ENCODE data around the gene OCSTAMP. TPM values are rescaled to one million over a fixed set of nuclear protein-coding genes. Genes with fewer than 3 reads are reported as not detected.

OCSTAMP gene
- total and polyA plus RNA-seq, 5 experiments from 2014 or later, result not detected

- Mint-ChIP-seq H3K36me3 (no peaks in the 10 kb centered on the region), H3K27ac (no peak overlapping the region), H3K4me3 (no peak overlapping the region), H3K4me1 (no peaks in the 10 kb centered on the region), H3K27me3 (peaks cover 0 to 17% (median 9%) of the 10 kb centered on the region in 5 donors), H3K9me3 (peaks cover 0 to 2% (median 0%) of the 10 kb centered on the region in 9 donors)
- POLR2A ChIA-PET, result no interaction called here
- ATAC-seq (no peak), DNase-seq (no peak)
These were observed 32.2 kb upstream of the OCSTAMP start for GRCh38 chr20:46582648-46583047.

GRCh38 chr20:46581391-46581790, 30.9 kb upstream of the OCSTAMP start:
- H3K4me3 Mint-ChIP-seq, result no peak overlapping the region
- POLR2A ChIA-PET, result no interaction called here
- no peak overlapping the region for H3K27ac Mint-ChIP-seq
- H3K4me1 Mint-ChIP-seq, result no peaks in the 10 kb centered on the region
- H3K9me3 Mint-ChIP-seq, result peaks cover 0 to 2% (median 0%) of the 10 kb centered on the region in 9 donors
- peaks cover 0 to 17% (median 9%) of the 10 kb centered on the region in 5 donors for H3K27me3 Mint-ChIP-seq
- H3K36me3 Mint-ChIP-seq, result no peaks in the 10 kb centered on the region
- no peak for DNase-seq
- no peak for ATAC-seq

DNA sequence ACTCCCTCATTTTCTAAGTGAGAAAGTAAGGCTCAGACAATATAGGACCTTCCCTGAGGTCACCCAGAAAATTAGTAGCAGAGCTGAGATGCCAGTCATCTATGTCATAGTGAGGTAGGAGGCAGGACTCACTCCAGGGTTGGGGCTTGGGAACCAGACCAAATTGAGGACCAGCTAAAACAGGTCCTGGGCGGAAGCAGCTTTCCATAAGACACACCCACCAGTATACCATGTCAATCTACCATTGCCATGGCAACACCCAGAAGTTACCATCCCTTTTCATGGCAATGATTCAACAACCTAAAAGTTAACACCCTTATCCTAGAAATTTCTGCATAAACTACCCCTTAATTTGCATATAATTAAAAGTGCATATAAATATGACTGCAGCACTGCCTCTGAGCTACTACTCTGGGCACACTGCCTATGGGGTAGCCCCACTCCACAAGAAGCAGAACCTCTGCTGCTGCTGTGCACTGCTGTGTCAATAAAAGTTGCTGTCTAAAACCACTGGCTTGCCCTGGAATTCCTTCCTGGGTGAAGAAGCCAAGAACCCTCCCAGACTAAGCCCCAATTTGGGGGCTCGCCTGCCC, 30.3 kb upstream of the OCSTAMP start:
- POLR2A ChIA-PET, result no interaction called here
- Mint-ChIP-seq H3K27me3 (peaks cover 0 to 17% (median 9%) of the 10 kb centered on the region in 5 donors), H3K4me3 (no peak overlapping the region), H3K4me1 (no peaks in the 10 kb centered on the region), H3K9me3 (peaks cover 0 to 2% (median 0%) of the 10 kb centered on the region in 9 donors), H3K36me3 (no peaks in the 10 kb centered on the region), H3K27ac (no peak overlapping the region)
- no peak for DNase-seq
- no peak for ATAC-seq

- no peak for DNase-seq
- peaks cover 0 to 17% (median 10%) of the 10 kb centered on the region in 5 donors for H3K27me3 Mint-ChIP-seq
- H3K36me3 Mint-ChIP-seq, result no peaks in the 10 kb centered on the region
- H3K9me3 Mint-ChIP-seq, result peaks cover 0 to 2% (median 0%) of the 10 kb centered on the region in 9 donors
- no peaks in the 10 kb centered on the region for H3K4me1 Mint-ChIP-seq
- ATAC-seq, result no peak
- POLR2A ChIA-PET, result no interaction called here
- H3K27ac Mint-ChIP-seq, result no peak overlapping the region
- no peak overlapping the region for H3K4me3 Mint-ChIP-seq
These were observed 28.3 kb upstream of the OCSTAMP start for GRCh38 chr20:46578745-46579144.

GRCh38 chr20:46576774-46577395, 26.4 kb upstream of the OCSTAMP start:
- no peak for DNase-seq
- POLR2A ChIA-PET, result no interaction called here
- ATAC-seq, result no peak
- no peaks in the 10 kb centered on the region for H3K4me1 Mint-ChIP-seq
- H3K9me3 Mint-ChIP-seq, result peaks cover 0 to 2% (median 0%) of the 10 kb centered on the region in 9 donors
- peaks cover 0 to 25% (median 11%) of the 10 kb centered on the region in 5 donors for H3K27me3 Mint-ChIP-seq
- no peaks in the 10 kb centered on the region for H3K36me3 Mint-ChIP-seq
- H3K27ac Mint-ChIP-seq, result no peak overlapping the region
- no peak overlapping the region for H3K4me3 Mint-ChIP-seq

DNA sequence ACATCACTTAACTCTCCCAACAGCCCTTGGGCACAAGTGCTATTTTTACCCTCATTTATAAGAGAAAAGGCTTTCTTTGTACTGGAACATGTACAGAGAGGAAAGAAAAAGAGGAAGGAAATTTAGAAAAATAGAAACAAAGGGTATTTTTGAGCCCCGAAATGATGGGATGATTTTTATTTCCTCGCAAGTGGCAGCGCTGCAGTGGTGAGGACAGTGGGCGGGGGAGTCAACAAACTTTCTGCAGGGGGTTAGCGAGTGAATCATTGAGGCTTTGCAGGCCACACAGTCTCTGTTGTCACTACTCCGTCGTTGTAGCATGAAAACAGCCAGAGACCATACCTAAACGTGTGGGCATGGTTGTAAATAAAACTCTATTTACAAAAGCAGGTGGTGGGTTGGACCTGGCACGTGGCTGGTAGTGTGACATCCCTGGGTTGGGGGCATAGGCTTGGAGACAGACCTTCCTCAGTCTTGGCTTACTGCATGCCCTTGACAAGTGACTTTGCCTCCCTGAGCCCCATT, 25.5 kb upstream of the OCSTAMP start:
- POLR2A ChIA-PET, result no interaction called here
- H3K36me3 Mint-ChIP-seq, result no peaks in the 10 kb centered on the region
- H3K9me3 Mint-ChIP-seq, result no peaks in the 10 kb centered on the region
- no peak for DNase-seq
- ATAC-seq, result no peak
- H3K27me3 Mint-ChIP-seq, result peaks cover 0 to 19% (median 8%) of the 10 kb centered on the region in 5 donors
- no peak overlapping the region for H3K4me3 Mint-ChIP-seq
- H3K27ac Mint-ChIP-seq, result no peak overlapping the region
- H3K4me1 Mint-ChIP-seq, result no peaks in the 10 kb centered on the region

DNA sequence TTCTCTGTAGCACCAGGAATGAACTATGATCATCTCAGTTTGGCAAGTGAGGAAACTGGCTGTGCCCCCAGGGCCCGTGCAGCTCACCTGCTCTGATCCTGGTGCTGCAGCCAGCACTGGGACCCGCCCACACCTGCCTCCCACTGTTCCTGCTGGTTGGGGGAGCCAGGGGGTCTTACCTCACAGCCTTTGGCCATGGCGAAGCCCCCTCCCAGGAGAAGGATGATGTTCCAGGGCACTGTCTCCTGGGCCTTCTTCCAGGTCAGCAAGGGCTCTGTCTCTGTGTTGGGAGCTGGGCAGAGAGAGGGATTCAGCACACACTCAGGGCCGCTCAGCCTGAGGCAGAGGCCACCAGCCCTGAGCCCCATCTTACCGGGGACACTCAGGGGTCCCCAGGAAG, 24.9 kb upstream of the OCSTAMP start:
- no peaks in the 10 kb centered on the region for H3K9me3 Mint-ChIP-seq
- peaks cover 0 to 19% (median 6%) of the 10 kb centered on the region in 5 donors for H3K27me3 Mint-ChIP-seq
- POLR2A ChIA-PET, result no interaction called here
- H3K4me3 Mint-ChIP-seq, result no peak overlapping the region
- ATAC-seq, result no peak
- no peak for DNase-seq
- no peaks in the 10 kb centered on the region for H3K4me1 Mint-ChIP-seq
- no peak overlapping the region for H3K27ac Mint-ChIP-seq
- no peaks in the 10 kb centered on the region for H3K36me3 Mint-ChIP-seq

- ATAC-seq (no peak), DNase-seq (no peak)
- Mint-ChIP-seq H3K27me3 (peaks cover 0 to 13% (median 6%) of the 10 kb centered on the region in 5 donors), H3K9me3 (no peaks in the 10 kb centered on the region), H3K36me3 (no peaks in the 10 kb centered on the region), H3K4me1 (no peaks in the 10 kb centered on the region), H3K4me3 (no peak overlapping the region), H3K27ac (no peak overlapping the region)
- POLR2A ChIA-PET, result no interaction called here
These were observed 23.5 kb upstream of the OCSTAMP start for GRCh38 chr20:46573788-46574584.

DNA sequence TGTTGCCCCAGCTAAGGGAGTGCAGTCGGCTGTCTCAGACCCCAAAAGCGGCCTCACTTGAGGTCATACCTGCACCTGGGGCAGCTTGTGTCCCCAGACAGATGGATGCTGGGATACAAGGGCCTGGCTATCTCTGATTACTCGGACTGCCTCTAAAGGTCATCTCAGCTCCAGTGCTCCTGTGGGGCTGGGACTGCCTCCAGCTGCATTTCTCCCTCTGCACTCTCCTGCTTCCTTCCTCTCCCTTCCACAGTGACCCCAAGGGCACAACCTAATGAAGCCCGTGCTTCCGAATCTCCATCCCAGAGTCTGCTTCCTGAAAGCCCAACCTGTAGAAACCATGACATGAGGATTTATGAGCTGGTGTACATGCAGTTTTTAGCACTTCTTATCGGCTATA, 22.8 kb upstream of the OCSTAMP start:
- Mint-ChIP-seq H3K9me3 (no peaks in the 10 kb centered on the region), H3K4me1 (no peaks in the 10 kb centered on the region), H3K27ac (no peak overlapping the region), H3K36me3 (no peaks in the 10 kb centered on the region), H3K4me3 (no peak overlapping the region), H3K27me3 (peaks cover 0 to 12% (median 3%) of the 10 kb centered on the region in 5 donors)
- DNase-seq, result no peak
- POLR2A ChIA-PET, result no interaction called here
- ATAC-seq, result no peak

GRCh38 chr20:46572790-46573189, 22.3 kb upstream of the OCSTAMP start:
- POLR2A ChIA-PET, result no interaction called here
- H3K36me3 Mint-ChIP-seq, result no peaks in the 10 kb centered on the region

GRCh38 chr20:46572153-46572552, 21.7 kb upstream of the OCSTAMP start:
- Mint-ChIP-seq H3K27ac (no peak overlapping the region), H3K9me3 (no peaks in the 10 kb centered on the region), H3K27me3 (peaks cover 7 to 13% (median 9%) of the 10 kb centered on the region in 5 donors), H3K4me1 (no peaks in the 10 kb centered on the region), H3K36me3 (no peaks in the 10 kb centered on the region), H3K4me3 (no peak overlapping the region)
- ATAC-seq (no peak), DNase-seq (no peak)
- POLR2A ChIA-PET, result no interaction called here

More at GRCh38 chr20:46572790-46573189, 22.3 kb upstream of the OCSTAMP start:
- Mint-ChIP-seq H3K27ac (no peak overlapping the region), H3K4me3 (no peak overlapping the region), H3K4me1 (no peaks in the 10 kb centered on the region), H3K27me3 (peaks cover 2 to 10% (median 3%) of the 10 kb centered on the region in 5 donors), H3K9me3 (no peaks in the 10 kb centered on the region)
- no peak for ATAC-seq
- DNase-seq, result no peak

- H3K4me1 Mint-ChIP-seq, result no peaks in the 10 kb centered on the region
- no peaks in the 10 kb centered on the region for H3K36me3 Mint-ChIP-seq
- ATAC-seq (no peak), DNase-seq (no peak)
- POLR2A ChIA-PET, result no interaction called here
- no peaks in the 10 kb centered on the region for H3K9me3 Mint-ChIP-seq
- H3K27ac Mint-ChIP-seq, result no peak overlapping the region
- H3K4me3 Mint-ChIP-seq, result no peak overlapping the region
- H3K27me3 Mint-ChIP-seq, result peaks cover 7 to 13% (median 10%) of the 10 kb centered on the region in 5 donors
These were observed 21.0 kb upstream of the OCSTAMP start for GRCh38 chr20:46571418-46571817.

DNA sequence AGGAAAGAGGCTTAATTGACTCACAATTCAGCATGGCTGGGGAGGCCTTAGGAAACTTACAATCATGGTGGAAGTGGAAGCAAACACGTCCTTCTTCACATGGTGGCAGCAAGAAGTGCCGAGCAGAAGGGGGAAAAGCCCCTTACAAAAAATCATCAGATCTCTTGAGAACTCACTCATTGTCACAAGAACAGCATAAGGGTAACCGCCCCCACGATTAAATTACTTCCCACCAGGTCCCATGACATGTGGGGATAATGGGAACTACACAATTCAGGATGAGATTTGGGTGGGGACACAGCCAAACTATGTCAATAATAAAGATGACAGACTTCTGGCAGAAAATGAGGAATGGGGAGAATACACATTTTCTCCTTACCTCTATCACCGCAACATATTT, 20.5 kb upstream of the OCSTAMP start:
- DNase-seq (no peak), ATAC-seq (no peak)
- Mint-ChIP-seq H3K4me3 (no peak overlapping the region), H3K27me3 (peaks cover 7 to 17% (median 10%) of the 10 kb centered on the region in 5 donors), H3K36me3 (no peaks in the 10 kb centered on the region), H3K9me3 (no peaks in the 10 kb centered on the region), H3K27ac (no peak overlapping the region), H3K4me1 (no peaks in the 10 kb centered on the region)
- POLR2A ChIA-PET, result no interaction called here
